ENCODE results near the gene MUC12. TPM values are rescaled to one million over a fixed set of nuclear protein-coding genes. Genes with fewer than 3 reads are reported as not detected.

MUC12 gene
- total and polyA plus RNA-seq, 9 donors, result 0.31 to 1.4 (median 0.80) TPM

- WGBS (ENCODE audit: insufficient coverage), result 73% methylated on average over 2 of the region's 9 CpGs
- H3K27ac ChIP-seq (ENCODE audit: low read length), result no peak overlapping the region
These were observed 27.2 kb upstream of the MUC12 start for GRCh38 chr7:100942045-100942774.

GRCh38 chr7:100943693-100944092 is 25.7 kb upstream of the MUC12 start:
- H3K9me3 ChIP-seq (replicated peaks; ENCODE audit: control insufficient read depth, low read depth, low read length), result no peaks in the 10 kb centered on the region
- H3K27ac ChIP-seq (ENCODE audit: low read length), result no peak overlapping the region
- no peaks in the 10 kb centered on the region for H3K4me1 ChIP-seq (ENCODE audit: control insufficient read depth, insufficient read depth, low read length)
- no peak for DNase-seq
- no peaks in the 10 kb centered on the region for H3K36me3 ChIP-seq (ENCODE audit: control insufficient read depth, insufficient read depth, low read length)
- H3K4me3 ChIP-seq (ENCODE audit: low read length), result no peak overlapping the region
- no CpG with 5 or more reads among the region's 5 CpGs for WGBS (ENCODE audit: insufficient coverage)
- peaks cover 3% of the 10 kb centered on the region for H3K27me3 ChIP-seq (ENCODE audit: control insufficient read depth, insufficient read depth, low read length)

More at GRCh38 chr7:100942045-100942774, 27.2 kb upstream of the MUC12 start:
- Histone ChIP-seq H3K4me1 (ENCODE audit: control insufficient read depth, insufficient read depth, low read length) (no peaks in the 10 kb centered on the region), H3K36me3 (ENCODE audit: control insufficient read depth, insufficient read depth, low read length) (no peaks in the 10 kb centered on the region), H3K27me3 (ENCODE audit: control insufficient read depth, insufficient read depth, low read length) (peaks cover 3% of the 10 kb centered on the region), H3K9me3 (replicated peaks; ENCODE audit: control insufficient read depth, low read depth, low read length) (no peaks in the 10 kb centered on the region), H3K4me3 (ENCODE audit: low read length) (no peak overlapping the region)
- DNase-seq, result no peak

GRCh38 chr7:100944138-100944537 is 25.2 kb upstream of the MUC12 start:
- H3K4me1 ChIP-seq (ENCODE audit: control insufficient read depth, insufficient read depth, low read length), result no peaks in the 10 kb centered on the region
- H3K4me3 ChIP-seq (ENCODE audit: low read length), result no peak overlapping the region
- H3K9me3 ChIP-seq (replicated peaks; ENCODE audit: control insufficient read depth, low read depth, low read length), result no peaks in the 10 kb centered on the region
- H3K27me3 ChIP-seq (ENCODE audit: control insufficient read depth, insufficient read depth, low read length), result peaks cover 5% of the 10 kb centered on the region
- no peak for DNase-seq
- no peak overlapping the region for H3K27ac ChIP-seq (ENCODE audit: low read length)
- no peaks in the 10 kb centered on the region for H3K36me3 ChIP-seq (ENCODE audit: control insufficient read depth, insufficient read depth, low read length)
- WGBS (ENCODE audit: insufficient coverage), result 88% methylated on average over 2 of the region's 4 CpGs

- Histone ChIP-seq H3K9me3 (replicated peaks; ENCODE audit: control insufficient read depth, low read depth, low read length) (no peaks in the 10 kb centered on the region), H3K27me3 (ENCODE audit: control insufficient read depth, insufficient read depth, low read length) (peaks cover 19% of the 10 kb centered on the region), H3K27ac (ENCODE audit: low read length) (no peak overlapping the region)
These were observed 23.3 kb upstream of the MUC12 start for GRCh38 chr7:100946111-100946510.

GRCh38 chr7:100946766-100947365 is 22.5 kb upstream of the MUC12 start:
- Histone ChIP-seq H3K27me3 (ENCODE audit: control insufficient read depth, insufficient read depth, low read length) (peaks cover 25% of the 10 kb centered on the region), H3K36me3 (ENCODE audit: control insufficient read depth, insufficient read depth, low read length) (no peaks in the 10 kb centered on the region), H3K27ac (ENCODE audit: low read length) (no peak overlapping the region), H3K4me3 (ENCODE audit: low read length) (no peak overlapping the region), H3K9me3 (replicated peaks; ENCODE audit: control insufficient read depth, low read depth, low read length) (no peaks in the 10 kb centered on the region), H3K4me1 (ENCODE audit: control insufficient read depth, insufficient read depth, low read length) (no peaks in the 10 kb centered on the region)
- no peak for DNase-seq
- 78% methylated on average over 4 of the region's 11 CpGs for WGBS (ENCODE audit: insufficient coverage)

More at GRCh38 chr7:100946111-100946510, 23.3 kb upstream of the MUC12 start:
- no peak for DNase-seq
- Histone ChIP-seq H3K4me3 (ENCODE audit: low read length) (no peak overlapping the region), H3K4me1 (ENCODE audit: control insufficient read depth, insufficient read depth, low read length) (no peaks in the 10 kb centered on the region), H3K36me3 (ENCODE audit: control insufficient read depth, insufficient read depth, low read length) (no peaks in the 10 kb centered on the region)
- 90% methylated on average over 2 of the region's 4 CpGs for WGBS (ENCODE audit: insufficient coverage)

- Histone ChIP-seq H3K27ac (ENCODE audit: low read length) (no peak overlapping the region), H3K4me1 (ENCODE audit: control insufficient read depth, insufficient read depth, low read length) (no peaks in the 10 kb centered on the region), H3K4me3 (ENCODE audit: low read length) (no peak overlapping the region), H3K9me3 (replicated peaks; ENCODE audit: control insufficient read depth, low read depth, low read length) (no peaks in the 10 kb centered on the region), H3K36me3 (ENCODE audit: control insufficient read depth, insufficient read depth, low read length) (no peaks in the 10 kb centered on the region), H3K27me3 (ENCODE audit: control insufficient read depth, insufficient read depth, low read length) (peaks cover 28% of the 10 kb centered on the region)
- DNase-seq, result no peak
- WGBS (ENCODE audit: insufficient coverage), result 80% methylated on average over 2 of the region's 5 CpGs
These were observed 21.6 kb upstream of the MUC12 start for GRCh38 chr7:100947792-100948191.

GRCh38 chr7:100949227-100949932 is 20.0 kb upstream of the MUC12 start, which contains the start of gene MUC3A:
Gene MUC3A, plus strand, starts transcription at chr7:100949534. Its CDS starts 91 bp downstream, at chr7:100949625.
- no peak within 1 kb of the TSS for H3K4me3 ChIP-seq (ENCODE audit: low read length)
- 15% methylated on average over 21 of the region's 24 CpGs for WGBS (ENCODE audit: insufficient coverage)

GRCh38 chr7:100949933-100950443 is 19.4 kb upstream of the MUC12 start:
- H3K27me3 ChIP-seq (ENCODE audit: control insufficient read depth, insufficient read depth, low read length), result peaks cover 28% of the 10 kb centered on the region
- no peak for DNase-seq
- H3K4me1 ChIP-seq (ENCODE audit: control insufficient read depth, insufficient read depth, low read length), result no peaks in the 10 kb centered on the region
- no peaks in the 10 kb centered on the region for H3K36me3 ChIP-seq (ENCODE audit: control insufficient read depth, insufficient read depth, low read length)
- no peak overlapping the region for H3K4me3 ChIP-seq (ENCODE audit: low read length)
- WGBS (ENCODE audit: insufficient coverage), result 34% methylated on average over 14 of the region's 15 CpGs
- no peaks in the 10 kb centered on the region for H3K9me3 ChIP-seq (replicated peaks; ENCODE audit: control insufficient read depth, low read depth, low read length)
- no peak overlapping the region for H3K27ac ChIP-seq (ENCODE audit: low read length)

More at GRCh38 chr7:100949227-100949932, 20.0 kb upstream of the MUC12 start, which contains the start of gene MUC3A:
- no peaks in the 10 kb centered on the region for H3K36me3 ChIP-seq (ENCODE audit: control insufficient read depth, insufficient read depth, low read length)
- H3K27ac ChIP-seq (ENCODE audit: low read length), result no peak within 1 kb of the TSS
- no peak for DNase-seq
- H3K4me1 ChIP-seq (ENCODE audit: control insufficient read depth, insufficient read depth, low read length), result no peaks in the 10 kb centered on the region
- H3K27me3 ChIP-seq (ENCODE audit: control insufficient read depth, insufficient read depth, low read length), result peaks cover 28% of the 10 kb centered on the region
- H3K9me3 ChIP-seq (replicated peaks; ENCODE audit: control insufficient read depth, low read depth, low read length), result no peaks in the 10 kb centered on the region

- no peaks in the 10 kb centered on the region for H3K36me3 ChIP-seq (ENCODE audit: control insufficient read depth, insufficient read depth, low read length)
- H3K4me3 ChIP-seq (ENCODE audit: low read length), result no peak overlapping the region
- no peak overlapping the region for H3K27ac ChIP-seq (ENCODE audit: low read length)
- peaks cover 28% of the 10 kb centered on the region for H3K27me3 ChIP-seq (ENCODE audit: control insufficient read depth, insufficient read depth, low read length)
- DNase-seq, result no peak
- 21% methylated on average over 6 of the region's 6 CpGs for WGBS (ENCODE audit: insufficient coverage)
- H3K9me3 ChIP-seq (replicated peaks; ENCODE audit: control insufficient read depth, low read depth, low read length), result no peaks in the 10 kb centered on the region
- no peaks in the 10 kb centered on the region for H3K4me1 ChIP-seq (ENCODE audit: control insufficient read depth, insufficient read depth, low read length)
These were observed 18.2 kb upstream of the MUC12 start for GRCh38 chr7:100951172-100951571.

Measured in muscle of leg (tissue), 11 donors.